KMS-11 (cell line): ENCODE results near the gene ITPRIP.

Experiments used
- H2AFZ ChIP-seq: fragments of 200-600 bp; sonication (generic); 2 replicates; pipeline ENCODE4 v1.6.1; 2016; ENCODE audit warnings: antibody characterized with exemption, mixed run types, low read depth
- H3K27ac ChIP-seq: fragments of 200-600 bp; sonication (generic); 2 replicates; pipeline ENCODE4 v1.6.1; 2016; ENCODE audit warnings: mild to moderate bottlenecking, mixed run types
- H3K27me3 ChIP-seq: fragments of 200-600 bp; sonication (generic); 2 replicates; pipeline ENCODE4 v1.6.1; 2017; ENCODE audit warnings: mild to moderate bottlenecking, low read depth, mixed run types, moderate library complexity; ENCODE audit not compliant: insufficient read depth
- H3K36me3 ChIP-seq: fragments of 200-600 bp; sonication (generic); 2 replicates; pipeline ENCODE4 v1.6.1; 2017; ENCODE audit warnings: mild to moderate bottlenecking, mixed run types; ENCODE audit not compliant: insufficient read depth
- H3K4me1 ChIP-seq: fragments of 200-600 bp; sonication (generic); 2 replicates; pipeline ENCODE4 v1.6.1; 2016; ENCODE audit warnings: mild to moderate bottlenecking, low read depth, mixed run types; ENCODE audit not compliant: poor library complexity, severe bottlenecking
- H3K4me2 ChIP-seq: fragments of 200-600 bp; sonication (generic); 2 replicates; pipeline ENCODE4 v1.7.0; 2016; ENCODE audit warnings: mild to moderate bottlenecking, mixed run types
- H3K4me3 ChIP-seq: fragments of 200-600 bp; sonication (generic); IDR thresholded peaks from 2 replicates; pipeline ENCODE4 v1.6.1; 2017; ENCODE audit warnings: low read depth, low read length, mixed read lengths; ENCODE audit not compliant: insufficient read depth
- H3K79me2 ChIP-seq: fragments of 200-600 bp; sonication (generic); 2 replicates; pipeline ENCODE4 v1.6.1; 2016; ENCODE audit warnings: low read depth, mixed run types; ENCODE audit not compliant: insufficient read depth
- H3K9ac ChIP-seq: fragments of 200-600 bp; sonication (generic); 2 replicates; pipeline ENCODE4 v1.6.1; 2016; ENCODE audit warnings: mild to moderate bottlenecking, mixed run types
- H4K20me1 ChIP-seq: fragments of 200-600 bp; sonication (generic); 2 replicates; pipeline ENCODE4 v1.6.1; 2016; ENCODE audit warnings: mild to moderate bottlenecking, mixed run types; ENCODE audit not compliant: insufficient read depth
- TF ChIP-seq, protein P1 (sequence below): fragments of 200-600 bp; sonication (generic); conservative IDR thresholded peaks from 2 replicates; pipeline ENCODE4 v1.6.1; 2017; ENCODE audit warnings: low read depth, mild to moderate bottlenecking, antibody characterized with exemption, low read length, moderate library complexity, mixed read lengths

The ITPRIP gene

DNA sequence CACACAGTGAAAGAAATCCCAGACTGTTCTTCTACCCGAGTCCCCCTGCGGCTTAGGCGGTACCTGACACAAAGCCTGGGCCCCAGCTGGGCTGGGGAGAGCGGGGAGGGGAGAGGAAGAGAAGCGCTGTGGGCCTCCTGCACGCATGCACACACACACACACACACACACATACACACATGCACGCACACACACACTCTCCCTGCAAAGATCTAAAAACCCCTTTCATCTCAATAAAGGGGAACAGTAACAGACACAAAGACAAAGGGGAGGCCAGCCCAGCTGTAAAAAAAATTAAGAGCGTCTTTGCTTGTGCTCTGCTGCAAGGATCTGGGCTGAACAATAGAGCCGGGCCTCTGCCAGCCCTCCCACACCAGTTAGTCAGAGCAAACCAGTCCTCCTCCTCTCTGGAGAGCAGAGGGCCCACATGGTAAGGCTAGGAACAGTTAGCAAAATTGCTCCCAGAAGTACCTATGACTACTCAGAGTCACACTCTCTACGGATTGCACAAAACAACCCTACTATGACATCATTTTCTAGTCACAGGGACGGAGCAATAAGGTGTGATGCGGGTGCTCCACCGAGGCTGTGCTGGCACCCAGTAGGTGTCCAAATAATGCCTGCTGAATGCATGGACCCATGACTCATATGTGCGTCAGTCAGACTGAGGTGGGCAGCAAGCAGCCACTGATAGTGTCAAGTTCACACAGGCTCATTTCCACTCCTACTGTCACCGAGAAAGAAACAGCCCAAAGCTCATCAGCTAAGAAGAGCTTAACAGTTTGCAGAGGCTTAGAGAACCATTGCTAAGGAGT is 9.2 kb downstream of the ITPRIP start:
- Histone ChIP-seq H3K4me2 (no peak overlapping the region), H3K27ac (no peak overlapping the region), H3K4me3 (no peak overlapping the region), H2AFZ (no peak overlapping the region), H3K36me3 (no peaks in the 10 kb centered on the region), H3K27me3 (no peaks in the 10 kb centered on the region), H3K4me1 (no peaks in the 10 kb centered on the region), H3K9ac (no peak overlapping the region), H4K20me1 (no peaks in the 10 kb centered on the region), H3K79me2 (no peaks in the 10 kb centered on the region)
- TF ChIP-seq, protein P1, sequence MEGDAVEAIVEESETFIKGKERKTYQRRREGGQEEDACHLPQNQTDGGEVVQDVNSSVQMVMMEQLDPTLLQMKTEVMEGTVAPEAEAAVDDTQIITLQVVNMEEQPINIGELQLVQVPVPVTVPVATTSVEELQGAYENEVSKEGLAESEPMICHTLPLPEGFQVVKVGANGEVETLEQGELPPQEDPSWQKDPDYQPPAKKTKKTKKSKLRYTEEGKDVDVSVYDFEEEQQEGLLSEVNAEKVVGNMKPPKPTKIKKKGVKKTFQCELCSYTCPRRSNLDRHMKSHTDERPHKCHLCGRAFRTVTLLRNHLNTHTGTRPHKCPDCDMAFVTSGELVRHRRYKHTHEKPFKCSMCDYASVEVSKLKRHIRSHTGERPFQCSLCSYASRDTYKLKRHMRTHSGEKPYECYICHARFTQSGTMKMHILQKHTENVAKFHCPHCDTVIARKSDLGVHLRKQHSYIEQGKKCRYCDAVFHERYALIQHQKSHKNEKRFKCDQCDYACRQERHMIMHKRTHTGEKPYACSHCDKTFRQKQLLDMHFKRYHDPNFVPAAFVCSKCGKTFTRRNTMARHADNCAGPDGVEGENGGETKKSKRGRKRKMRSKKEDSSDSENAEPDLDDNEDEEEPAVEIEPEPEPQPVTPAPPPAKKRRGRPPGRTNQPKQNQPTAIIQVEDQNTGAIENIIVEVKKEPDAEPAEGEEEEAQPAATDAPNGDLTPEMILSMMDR = no peak

DNA sequence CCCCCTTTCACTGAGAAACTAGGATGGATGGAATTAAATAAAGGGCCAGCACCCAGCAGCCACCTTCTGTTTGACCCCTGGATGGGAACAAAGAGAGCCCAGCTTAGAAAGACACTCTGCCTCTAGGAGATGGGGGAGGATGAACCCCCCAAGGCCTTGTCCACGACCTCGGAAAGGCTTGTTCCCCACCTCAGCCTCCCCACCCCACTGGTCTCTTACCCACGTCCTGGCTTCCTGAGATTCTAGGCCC is 9.7 kb downstream of the ITPRIP start:
- Histone ChIP-seq H2AFZ (no peak overlapping the region), H3K27me3 (no peaks in the 10 kb centered on the region), H3K4me2 (no peak overlapping the region), H4K20me1 (no peaks in the 10 kb centered on the region), H3K36me3 (no peaks in the 10 kb centered on the region), H3K9ac (no peak overlapping the region), H3K4me3 (no peak overlapping the region), H3K27ac (no peak overlapping the region), H3K79me2 (no peaks in the 10 kb centered on the region), H3K4me1 (no peaks in the 10 kb centered on the region)
- TF ChIP-seq, protein P1 = no peak

GRCh38 chr10:104327745-104328645 is 10.3 kb downstream of the ITPRIP start:
- H3K36me3 ChIP-seq = no peaks in the 10 kb centered on the region
- no peaks in the 10 kb centered on the region for H3K27me3 ChIP-seq
- no peak overlapping the region for H2AFZ ChIP-seq
- H3K4me1 ChIP-seq = no peaks in the 10 kb centered on the region
- TF ChIP-seq, protein P1 = no peak
- no peak overlapping the region for H3K27ac ChIP-seq
- no peak overlapping the region for H3K4me2 ChIP-seq
- H4K20me1 ChIP-seq = no peaks in the 10 kb centered on the region
- H3K4me3 ChIP-seq = no peak overlapping the region
- no peaks in the 10 kb centered on the region for H3K79me2 ChIP-seq
- H3K9ac ChIP-seq = no peak overlapping the region

DNA sequence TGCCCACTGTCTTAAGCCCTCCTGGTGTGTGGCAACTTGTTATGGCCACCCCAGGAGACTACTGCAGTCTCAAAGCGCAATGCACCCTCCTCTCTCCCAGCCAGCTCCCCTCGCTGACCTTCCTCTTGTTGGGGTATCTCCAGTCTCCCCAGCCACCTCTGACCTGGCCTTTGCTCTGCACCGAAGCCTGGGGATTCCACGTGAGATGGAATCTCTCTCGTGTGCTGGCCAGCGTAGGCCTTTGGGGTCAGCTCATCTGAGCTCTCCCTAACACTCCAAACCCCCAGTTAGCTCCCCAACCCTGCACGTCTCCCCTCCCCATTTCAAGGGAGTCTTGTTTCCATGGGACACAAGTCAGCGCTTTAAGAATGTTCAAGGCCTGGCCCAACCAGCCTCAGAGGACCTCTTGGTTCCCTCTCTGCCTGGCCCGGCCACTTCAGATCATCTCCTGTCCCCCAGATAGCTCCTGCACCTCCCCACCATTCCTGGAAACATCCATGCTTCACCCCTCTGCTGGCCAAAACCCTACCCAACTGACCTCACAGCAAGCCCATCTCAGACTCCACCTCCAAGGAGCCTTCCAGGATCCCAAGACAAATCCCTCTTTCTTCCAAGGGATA is 11.2 kb downstream of the ITPRIP start:
- Histone ChIP-seq H3K27me3 (no peaks in the 10 kb centered on the region), H2AFZ (no peak overlapping the region), H3K27ac (no peak overlapping the region), H4K20me1 (no peaks in the 10 kb centered on the region), H3K79me2 (no peaks in the 10 kb centered on the region), H3K4me1 (peaks cover 6% of the 10 kb centered on the region), H3K4me2 (no peak overlapping the region), H3K36me3 (no peaks in the 10 kb centered on the region), H3K4me3 (no peak overlapping the region), H3K9ac (no peak overlapping the region)
- TF ChIP-seq, protein P1 = no peak
